ENCODE measurements around the gene GPR45.
A peak's percentile ranks its signal among the peaks of the same experiment; 100 is the strongest.

The GPR45 gene

GRCh38 chr2:105254531-105255210 is 13.1 kb downstream of the GPR45 start:
- FAIRE-seq, result no peak

- no peak for FAIRE-seq
Measured at GRCh38 chr2:105255979-105256378, 14.4 kb downstream of the GPR45 start.

- no peak for FAIRE-seq
Measured at GRCh38 chr2:105256431-105257047, 15.0 kb downstream of the GPR45 start.

GRCh38 chr2:105257981-105258380 is 16.4 kb downstream of the GPR45 start:
- no peak for FAIRE-seq

GRCh38 chr2:105258835-105259350 is 17.4 kb downstream of the GPR45 start:
- FAIRE-seq, result no peak

GRCh38 chr2:105261061-105261460 is 19.5 kb downstream of the GPR45 start:
- FAIRE-seq, result no peak

- peak; percentile 96 for FAIRE-seq
Measured at GRCh38 chr2:105262651-105263091, 21.1 kb downstream of the GPR45 start.

- no peak for FAIRE-seq
Measured at GRCh38 chr2:105269426-105269825, 27.9 kb downstream of the GPR45 start.

- FAIRE-seq, result no peak
Measured at GRCh38 chr2:105271393-105272045, 30.0 kb downstream of the GPR45 start.

- no peak for FAIRE-seq
Measured at GRCh38 chr2:105272176-105272575, 30.6 kb downstream of the GPR45 start.

GRCh38 chr2:105274046-105274445 is 32.5 kb downstream of the GPR45 start:
- no peak for FAIRE-seq

- FAIRE-seq, result no peak
Measured at GRCh38 chr2:105278654-105279053, 37.1 kb downstream of the GPR45 start.

GRCh38 chr2:105279126-105279525 is 37.6 kb downstream of the GPR45 start:
- FAIRE-seq, result no peak

GRCh38 chr2:105280281-105280680 is 38.7 kb downstream of the GPR45 start:
- FAIRE-seq, result no peak

- FAIRE-seq, result no peak
Measured at GRCh38 chr2:105283532-105283931, 42.0 kb downstream of the GPR45 start.

GRCh38 chr2:105287692-105288091 is 46.1 kb downstream of the GPR45 start:
- no peak for FAIRE-seq

- no peak for FAIRE-seq
Measured at GRCh38 chr2:105288133-105288532, 46.6 kb downstream of the GPR45 start.

GRCh38 chr2:105290981-105291660 is 49.6 kb downstream of the GPR45 start:
- FAIRE-seq, result no peak

GRCh38 chr2:105291981-105292380 is 50.4 kb downstream of the GPR45 start:
- FAIRE-seq, result no peak

Data from islet of Langerhans (tissue), 1 donor.